ENCODE results near the gene ESRP2. TPM values are rescaled to one million over a fixed set of nuclear protein-coding genes. Genes with fewer than 3 reads are reported as not detected.
A peak's percentile ranks its signal among the peaks of the same experiment; 100 is the strongest.

ESRP2 gene
- total and polyA plus RNA-seq, 10 donors = 0.02 to 0.35 (median 0.23) TPM; not detected in 2

DNA sequence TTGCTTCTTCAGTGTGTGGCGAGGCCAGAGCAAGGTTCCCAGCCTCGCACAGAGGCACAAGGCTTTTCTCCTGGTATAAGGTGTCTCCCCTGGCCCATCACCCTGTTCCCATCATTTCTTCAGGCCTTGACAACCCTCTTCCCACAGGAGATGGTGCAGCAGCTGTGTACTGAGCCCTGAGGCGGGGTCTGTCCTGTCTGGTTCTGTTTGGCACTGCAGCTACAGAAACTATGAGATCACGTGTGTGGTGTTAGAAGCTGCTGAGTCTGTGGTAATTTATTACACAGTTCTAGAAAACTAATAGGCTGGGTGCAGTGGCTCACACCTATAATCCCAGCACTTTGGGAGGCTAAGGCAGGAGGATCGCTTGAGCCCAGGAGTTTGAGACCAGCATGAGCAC lies 16.5 kb upstream of the ESRP2 start:
- H3K9me3 ChIP-seq = no peaks in the 10 kb centered on the region
- no peaks in the 10 kb centered on the region for H3K27me3 ChIP-seq (replicated peaks in 1 of 7)
- H3K4me1 ChIP-seq = peaks cover under 1 to 56% (median 10%) of the 10 kb centered on the region in 6 donors
- H3K4me3 ChIP-seq = no peak overlapping the region
- 83 to 91% (median 87%) methylated on average over 5 of the region's 5 CpGs for WGBS, 5 donors
- intact Hi-C loops (cut with DNase I; ENCODE audit: low total_unique reads) = no loop called here
- no peak for TF ChIP-seq POLR2A (IDR thresholded peaks at IDR 0.05)
- TF ChIP-seq POLR2AphosphoS5 (IDR thresholded peaks at IDR 0.05) = no peak
- TF ChIP-seq, protein P1, sequence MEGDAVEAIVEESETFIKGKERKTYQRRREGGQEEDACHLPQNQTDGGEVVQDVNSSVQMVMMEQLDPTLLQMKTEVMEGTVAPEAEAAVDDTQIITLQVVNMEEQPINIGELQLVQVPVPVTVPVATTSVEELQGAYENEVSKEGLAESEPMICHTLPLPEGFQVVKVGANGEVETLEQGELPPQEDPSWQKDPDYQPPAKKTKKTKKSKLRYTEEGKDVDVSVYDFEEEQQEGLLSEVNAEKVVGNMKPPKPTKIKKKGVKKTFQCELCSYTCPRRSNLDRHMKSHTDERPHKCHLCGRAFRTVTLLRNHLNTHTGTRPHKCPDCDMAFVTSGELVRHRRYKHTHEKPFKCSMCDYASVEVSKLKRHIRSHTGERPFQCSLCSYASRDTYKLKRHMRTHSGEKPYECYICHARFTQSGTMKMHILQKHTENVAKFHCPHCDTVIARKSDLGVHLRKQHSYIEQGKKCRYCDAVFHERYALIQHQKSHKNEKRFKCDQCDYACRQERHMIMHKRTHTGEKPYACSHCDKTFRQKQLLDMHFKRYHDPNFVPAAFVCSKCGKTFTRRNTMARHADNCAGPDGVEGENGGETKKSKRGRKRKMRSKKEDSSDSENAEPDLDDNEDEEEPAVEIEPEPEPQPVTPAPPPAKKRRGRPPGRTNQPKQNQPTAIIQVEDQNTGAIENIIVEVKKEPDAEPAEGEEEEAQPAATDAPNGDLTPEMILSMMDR (IDR thresholded peaks at IDR 0.05 in 8 of 11, conservative IDR thresholded peaks at IDR 0.05 in 3 of 11) = no peak
- peak overlapping the region in 4 of 8 donors; percentile 8 to 33 (median 14) for H3K27ac ChIP-seq
- DNase-seq = no peak
- H3K36me3 ChIP-seq = peaks cover 0 to 90% (median 38%) of the 10 kb centered on the region in 6 donors

DNA sequence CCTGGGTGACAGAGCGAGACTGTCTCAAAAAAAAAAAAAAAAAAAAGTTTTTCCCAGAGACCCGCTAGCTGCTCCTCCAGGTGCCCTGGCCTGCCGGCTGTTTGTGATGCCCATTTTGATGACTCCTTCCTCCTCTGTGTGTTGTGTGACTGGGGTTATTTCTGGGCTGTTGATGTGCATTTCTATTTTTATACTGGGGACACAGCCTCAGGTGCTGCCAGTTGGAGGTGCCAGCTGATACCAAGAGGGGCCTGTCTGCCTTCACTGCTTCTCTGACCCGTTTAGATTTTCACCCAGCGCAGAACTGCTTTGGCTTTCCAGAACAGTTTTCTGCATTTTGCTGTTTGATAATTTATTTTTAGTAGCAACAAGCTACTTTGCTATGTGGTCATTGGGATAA lies 15.9 kb upstream of the ESRP2 start:
- H3K27me3 ChIP-seq (replicated peaks in 1 of 7) = no peaks in the 10 kb centered on the region
- H3K36me3 ChIP-seq = peaks cover 0 to 85% (median 38%) of the 10 kb centered on the region in 6 donors
- TF ChIP-seq POLR2A (IDR thresholded peaks at IDR 0.05) = no peak
- TF ChIP-seq, protein P1 (IDR thresholded peaks at IDR 0.05 in 8 of 11, conservative IDR thresholded peaks at IDR 0.05 in 3 of 11) = no peak
- no peak for TF ChIP-seq POLR2AphosphoS5 (IDR thresholded peaks at IDR 0.05)
- H3K4me3 ChIP-seq = no peak overlapping the region
- peak overlapping the region in 4 of 8 donors; percentile 8 to 33 (median 14) for H3K27ac ChIP-seq
- intact Hi-C loops (cut with DNase I; ENCODE audit: low total_unique reads) = no loop called here
- WGBS, 5 donors = 51 to 87% (median 74%) methylated on average over 5 of the region's 5 CpGs
- DNase-seq = no peak
- H3K4me1 ChIP-seq = peaks cover 3 to 56% (median 10%) of the 10 kb centered on the region in 6 donors
- no peaks in the 10 kb centered on the region for H3K9me3 ChIP-seq

GRCh38 chr16:68250951-68251350 lies 15.0 kb upstream of the ESRP2 start:
- DNase-seq = no peak
- Histone ChIP-seq H3K9me3 (no peaks in the 10 kb centered on the region), H3K4me1 (peaks cover 10 to 61% (median 19%) of the 10 kb centered on the region in 6 donors), H3K4me3 (no peak overlapping the region), H3K27ac (no peak overlapping the region), H3K36me3 (peaks cover 0 to 76% (median 36%) of the 10 kb centered on the region in 6 donors), H3K27me3 (replicated peaks in 1 of 7) (no peaks in the 10 kb centered on the region)
- WGBS, 5 donors = 73 to 88% (median 83%) methylated on average over 6 of the region's 6 CpGs
- TF ChIP-seq, protein P1 (IDR thresholded peaks at IDR 0.05 in 8 of 11, conservative IDR thresholded peaks at IDR 0.05 in 3 of 11) = no peak
- no peak for TF ChIP-seq POLR2AphosphoS5 (IDR thresholded peaks at IDR 0.05)
- no peak for TF ChIP-seq POLR2A (IDR thresholded peaks at IDR 0.05)
- intact Hi-C loops (cut with DNase I; ENCODE audit: low total_unique reads) = no loop called here

DNA sequence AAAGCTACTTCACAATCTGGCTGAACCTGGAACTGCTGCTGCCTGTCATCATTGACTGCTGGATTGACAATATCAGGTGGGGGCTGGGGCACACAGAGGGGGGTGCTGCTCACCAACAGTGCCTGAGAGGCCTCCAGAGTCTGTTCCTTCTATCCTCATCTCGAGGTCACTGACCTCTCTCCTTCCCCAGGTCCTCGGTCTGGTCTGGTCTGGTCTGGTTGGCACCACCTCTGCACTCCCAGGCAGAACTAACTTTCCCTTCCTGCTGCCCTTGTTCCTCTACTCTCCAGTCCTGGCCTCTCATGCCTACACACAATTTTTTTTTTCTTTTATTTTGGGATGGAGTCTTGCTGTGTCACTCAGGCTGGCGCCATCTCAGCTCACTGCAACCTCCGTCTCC lies 13.4 kb upstream of the ESRP2 start:
- 85 to 90% (median 88%) methylated on average over 4 of the region's 4 CpGs for WGBS, 5 donors
- H3K4me1 ChIP-seq = peaks cover 13 to 71% (median 28%) of the 10 kb centered on the region in 6 donors
- intact Hi-C loops (cut with DNase I; ENCODE audit: low total_unique reads) = no loop called here
- H3K36me3 ChIP-seq = peaks cover 0 to 60% (median 23%) of the 10 kb centered on the region in 6 donors
- no peak for DNase-seq
- no peak for TF ChIP-seq POLR2A (IDR thresholded peaks at IDR 0.05)
- TF ChIP-seq, protein P1 (IDR thresholded peaks at IDR 0.05 in 8 of 11, conservative IDR thresholded peaks at IDR 0.05 in 3 of 11) = no peak
- no peak for TF ChIP-seq POLR2AphosphoS5 (IDR thresholded peaks at IDR 0.05)
- H3K27me3 ChIP-seq (replicated peaks in 1 of 7) = no peaks in the 10 kb centered on the region
- peak overlapping the region in 2 of 8 donors; percentile 84 to 87 for H3K27ac ChIP-seq
- H3K4me3 ChIP-seq = no peak overlapping the region
- H3K9me3 ChIP-seq = no peaks in the 10 kb centered on the region

Data from spleen (tissue), 11 donors.